ENCODE data around the gene IL17RE. TPM values are rescaled to one million over a fixed set of nuclear protein-coding genes. Genes with fewer than 3 reads are reported as not detected.

The IL17RE gene
- total and polyA plus RNA-seq, 9 of the 15 experiments (the other 6 are each of a cell fraction or from before 2014, with no cell fraction given), result 0.32 to 1.9 (median 0.51) TPM; not detected in 4

DNA sequence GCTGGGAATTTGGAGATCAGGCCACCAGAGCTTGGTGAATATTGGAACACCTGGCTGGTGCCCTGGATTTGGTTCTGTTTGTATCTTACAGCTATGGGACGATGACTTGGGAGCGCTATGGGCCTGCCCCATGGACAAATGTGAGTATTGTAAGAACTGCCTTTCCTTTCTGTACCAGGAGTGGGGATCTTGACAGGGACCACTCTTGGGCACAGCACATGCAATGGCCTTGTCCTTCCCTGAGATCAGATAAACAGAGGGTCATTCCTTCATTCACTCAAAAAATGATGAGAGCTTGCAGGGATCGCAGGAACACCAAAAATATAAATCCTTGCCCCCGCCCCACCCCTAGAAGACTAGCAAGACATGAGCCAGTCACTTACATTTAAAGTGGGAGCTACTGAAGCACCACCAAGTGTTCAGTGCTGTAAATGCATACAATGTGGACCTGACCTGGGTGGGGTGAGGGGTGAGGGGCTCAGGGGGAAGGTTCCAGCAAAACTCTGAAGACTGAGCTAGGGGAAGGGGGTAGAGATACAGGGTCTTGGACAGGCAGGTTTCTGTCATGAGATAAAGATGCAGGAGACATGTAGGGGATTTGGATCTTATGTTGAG lies 28.3 kb downstream of the IL17RE start (continued):
- TF ChIP-seq ATF4 (CRISPR knock-in tag; IDR thresholded peaks at IDR 0.05), result no peak
- no peak for TF ChIP-seq ZNF212 (CRISPR knock-in tag; IDR thresholded peaks at IDR 0.05)
- TF ChIP-seq, protein P1, sequence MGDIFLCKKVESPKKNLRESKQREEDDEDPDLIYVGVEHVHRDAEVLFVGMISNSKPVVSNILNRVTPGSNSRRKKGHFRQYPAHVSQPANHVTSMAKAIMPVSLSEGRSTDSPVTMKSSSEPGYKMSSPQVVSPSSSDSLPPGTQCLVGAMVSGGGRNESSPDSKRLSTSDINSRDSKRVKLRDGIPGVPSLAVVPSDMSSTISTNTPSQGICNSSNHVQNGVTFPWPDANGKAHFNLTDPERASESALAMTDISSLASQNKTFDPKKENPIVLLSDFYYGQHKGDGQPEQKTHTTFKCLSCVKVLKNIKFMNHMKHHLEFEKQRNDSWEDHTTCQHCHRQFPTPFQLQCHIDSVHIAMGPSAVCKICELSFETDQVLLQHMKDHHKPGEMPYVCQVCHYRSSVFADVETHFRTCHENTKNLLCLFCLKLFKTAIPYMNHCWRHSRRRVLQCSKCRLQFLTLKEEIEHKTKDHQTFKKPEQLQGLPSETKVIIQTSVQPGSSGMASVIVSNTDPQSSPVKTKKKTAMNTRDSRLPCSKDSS (IDR thresholded peaks at IDR 0.05; ENCODE audit: low read depth, partially characterized antibody), result peak; percentile 40
- no peak for TF ChIP-seq ZNF583 (CRISPR knock-in tag; IDR thresholded peaks at IDR 0.05)
- no peak for TF ChIP-seq ZNF280B (CRISPR knock-in tag; IDR thresholded peaks at IDR 0.05)
- TF ChIP-seq CTCF (IDR thresholded peaks at IDR 0.05 in 2 of 3, conservative IDR thresholded peaks at IDR 0.05 in 1 of 3; ENCODE audit: insufficient read depth in 2 of 3, low read depth in 1 of 3, low read length in 3 of 3), result peak; percentile 12 to 54 (median 44); a peak in 4 of 6 replicates
- TF ChIP-seq, protein P2, sequence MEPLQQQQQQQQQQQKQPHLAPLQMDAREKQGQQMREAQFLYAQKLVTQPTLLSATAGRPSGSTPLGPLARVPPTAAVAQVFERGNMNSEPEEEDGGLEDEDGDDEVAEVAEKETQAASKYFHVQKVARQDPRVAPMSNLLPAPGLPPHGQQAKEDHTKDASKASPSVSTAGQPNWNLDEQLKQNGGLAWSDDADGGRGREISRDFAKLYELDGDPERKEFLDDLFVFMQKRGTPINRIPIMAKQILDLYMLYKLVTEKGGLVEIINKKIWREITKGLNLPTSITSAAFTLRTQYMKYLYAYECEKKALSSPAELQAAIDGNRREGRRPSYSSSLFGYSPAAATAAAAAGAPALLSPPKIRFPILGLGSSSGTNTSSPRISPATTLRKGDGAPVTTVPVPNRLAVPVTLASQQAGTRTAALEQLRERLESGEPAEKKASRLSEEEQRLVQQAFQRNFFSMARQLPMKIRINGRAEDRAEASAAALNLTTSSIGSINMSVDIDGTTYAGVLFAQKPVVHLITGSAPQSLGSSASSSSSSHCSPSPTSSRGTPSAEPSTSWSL (CRISPR knock-in tag; IDR thresholded peaks at IDR 0.05; ENCODE audit: borderline replicate concordance), result no peak
- no peak for TF ChIP-seq ZNF76 (CRISPR knock-in tag; IDR thresholded peaks at IDR 0.05; ENCODE audit: borderline replicate concordance)
- no peak for TF ChIP-seq MAFF (IDR thresholded peaks at IDR 0.05; ENCODE audit: low read length)
- no peak for TF ChIP-seq ZNF644 (tag; IDR thresholded peaks at IDR 0.05; ENCODE audit: low read depth)
- peak in 1 of 2 experiments; percentile 40; a peak in 1 of 4 replicates for TF ChIP-seq RAD21 (CRISPR knock-in tag; conservative IDR thresholded peaks at IDR 0.05 in 1 of 2, IDR thresholded peaks at IDR 0.05 in 1 of 2)
- peak; percentile 28; the same call in 1 of the 2 replicates for TF ChIP-seq E2F4 (CRISPR knock-in tag; IDR thresholded peaks at IDR 0.05; ENCODE audit: low read depth)
- TF ChIP-seq, protein P3, sequence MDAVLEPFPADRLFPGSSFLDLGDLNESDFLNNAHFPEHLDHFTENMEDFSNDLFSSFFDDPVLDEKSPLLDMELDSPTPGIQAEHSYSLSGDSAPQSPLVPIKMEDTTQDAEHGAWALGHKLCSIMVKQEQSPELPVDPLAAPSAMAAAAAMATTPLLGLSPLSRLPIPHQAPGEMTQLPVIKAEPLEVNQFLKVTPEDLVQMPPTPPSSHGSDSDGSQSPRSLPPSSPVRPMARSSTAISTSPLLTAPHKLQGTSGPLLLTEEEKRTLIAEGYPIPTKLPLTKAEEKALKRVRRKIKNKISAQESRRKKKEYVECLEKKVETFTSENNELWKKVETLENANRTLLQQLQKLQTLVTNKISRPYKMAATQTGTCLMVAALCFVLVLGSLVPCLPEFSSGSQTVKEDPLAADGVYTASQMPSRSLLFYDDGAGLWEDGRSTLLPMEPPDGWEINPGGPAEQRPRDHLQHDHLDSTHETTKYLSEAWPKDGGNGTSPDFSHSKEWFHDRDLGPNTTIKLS (IDR thresholded peaks at IDR 0.05; ENCODE audit: borderline replicate concordance, low read depth), result no peak

All from K562 (cell line).